Neural progenitor cell (in vitro differentiated cells): ENCODE data around the gene BMPR1A.

Experiments
- EZH2 ChIP-seq: fragments of 200-600 bp; sonication (generic); IDR thresholded peaks from 2 replicates; pipeline ENCODE4 v1.6.1; 2017; ENCODE audit warnings: antibody characterized with exemption, mild to moderate bottlenecking, moderate library complexity
- EZH2phosphoT487 ChIP-seq: fragments of 200-600 bp; sonication (generic); IDR thresholded peaks from 2 replicates; pipeline ENCODE4 v1.6.1; 2017; ENCODE audit warnings: antibody characterized with exemption
- TF ChIP-seq, protein P1 (sequence below): fragments of 200-600 bp; sonication (generic); IDR thresholded peaks from 2 replicates; pipeline ENCODE4 v1.5.1; 2017; ENCODE audit warnings: antibody characterized with exemption, mild to moderate bottlenecking

DNA sequence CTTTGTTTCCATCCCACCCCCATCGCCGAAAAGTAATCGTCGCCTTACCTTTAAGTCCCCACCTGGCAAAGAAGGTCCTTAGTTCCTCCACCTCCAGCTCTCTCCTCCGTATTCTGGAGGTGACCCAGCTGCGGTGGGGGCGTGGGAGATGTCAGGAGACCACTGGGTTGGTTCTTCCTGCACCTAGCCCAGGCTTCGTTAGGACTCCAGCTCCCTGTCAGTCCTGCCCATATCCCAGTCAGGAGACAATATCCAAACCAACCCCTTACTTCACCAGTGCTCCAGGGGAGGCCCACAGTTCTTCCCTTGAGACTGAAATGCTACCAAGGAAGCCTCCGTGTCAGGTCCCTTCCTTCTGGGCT lies 212.6 kb downstream of the BMPR1A start:
- TF ChIP-seq, protein P1, sequence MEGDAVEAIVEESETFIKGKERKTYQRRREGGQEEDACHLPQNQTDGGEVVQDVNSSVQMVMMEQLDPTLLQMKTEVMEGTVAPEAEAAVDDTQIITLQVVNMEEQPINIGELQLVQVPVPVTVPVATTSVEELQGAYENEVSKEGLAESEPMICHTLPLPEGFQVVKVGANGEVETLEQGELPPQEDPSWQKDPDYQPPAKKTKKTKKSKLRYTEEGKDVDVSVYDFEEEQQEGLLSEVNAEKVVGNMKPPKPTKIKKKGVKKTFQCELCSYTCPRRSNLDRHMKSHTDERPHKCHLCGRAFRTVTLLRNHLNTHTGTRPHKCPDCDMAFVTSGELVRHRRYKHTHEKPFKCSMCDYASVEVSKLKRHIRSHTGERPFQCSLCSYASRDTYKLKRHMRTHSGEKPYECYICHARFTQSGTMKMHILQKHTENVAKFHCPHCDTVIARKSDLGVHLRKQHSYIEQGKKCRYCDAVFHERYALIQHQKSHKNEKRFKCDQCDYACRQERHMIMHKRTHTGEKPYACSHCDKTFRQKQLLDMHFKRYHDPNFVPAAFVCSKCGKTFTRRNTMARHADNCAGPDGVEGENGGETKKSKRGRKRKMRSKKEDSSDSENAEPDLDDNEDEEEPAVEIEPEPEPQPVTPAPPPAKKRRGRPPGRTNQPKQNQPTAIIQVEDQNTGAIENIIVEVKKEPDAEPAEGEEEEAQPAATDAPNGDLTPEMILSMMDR, result no peak
- TF ChIP-seq EZH2 (no peak), EZH2phosphoT487 (no peak)
